HepG2 (cell line): ENCODE measurements around the gene B4GALT2. TPM values are rescaled to one million over a fixed set of nuclear protein-coding genes. Genes with fewer than 3 reads are reported as not detected.

ENCODE experiments used
- ATAC-seq: fragments of 200-7000 bp; cut with Tn5 transposase; 3 replicates; pipeline ENCODE4 v1.9.1; 2020; ENCODE audit warnings: mild to moderate bottlenecking, moderate library complexity
- BruUV-seq: library from RNA; stranded (reverse); fragments of 400-500 nt; replicated peaks from 2 replicates; lab custom pipeline; 2021; lab: Mats Ljungman, UMichigan
- CTCF ChIA-PET: fragments of 300-600 bp; formaldehyde crosslinking; extraction: SDS; loops from one replicate; lab custom pipeline; 2021; ENCODE audit warnings: low total read pairs, inconsistent platforms, low intra/inter-chr PET ratio; lab: Yijun Ruan, JAX
- POLR2A ChIA-PET: fragments of 350-600 bp; sonication (Branson Sonifier 250); formaldehyde crosslinking; loops from one replicate; lab custom pipeline; 2020; ENCODE audit warnings: antibody characterized with exemption, inconsistent platforms; lab: Yijun Ruan, JAX
- DNase-seq: peaks from one replicate; pipeline ENCODE4 v3.0.0-alpha.2; 2015; ENCODE audit warnings: low spot score
- FAIRE-seq: peaks from 3 replicates; lab custom pipeline; 2011; peaks lifted over from hg19 to GRCh38; lab: Jason Lieb, UNC
- H2AFZ ChIP-seq: one replicate; pipeline ENCODE4 v1.6.1; 2011; ENCODE audit warnings: low read length, inconsistent platforms
- H3K27ac ChIP-seq: fragments of 300-600 bp; 3 replicates; pipeline ENCODE4 v1.8.0; 2011; ENCODE audit warnings: mixed run types, mild to moderate bottlenecking, mixed read lengths, low read length, inconsistent platforms; ENCODE audit not compliant: insufficient read depth; ENCODE audit errors: extremely low read length
- H3K27me3 ChIP-seq, 2 experiments: fragments of 200-600 bp in 1 of 2; 2 replicates in 1 of 2; 3 replicates in 1 of 2; pipeline versions ENCODE4 v1.6.0 to v1.8.0; 2011; ENCODE audit warnings: low read length in 2 of 2, mild to moderate bottlenecking in 2 of 2, moderate library complexity in 2 of 2, inconsistent platforms in 1 of 2; ENCODE audit not compliant: insufficient read depth in 2 of 2, control insufficient read depth in 1 of 2
- H3K36me3 ChIP-seq, 2 experiments: fragments of 200-600 bp in 1 of 2; replicated peaks in 1 of 2; 2 replicates in 1 of 2; 3 replicates in 1 of 2; pipeline versions ENCODE4 v1.5.1 to v1.8.0; 2011; ENCODE audit warnings: low read length in 2 of 2, inconsistent platforms in 1 of 2; ENCODE audit not compliant: insufficient read depth in 2 of 2, control insufficient read depth in 1 of 2
- H3K4me1 ChIP-seq: 2 replicates; pipeline ENCODE4 v1.5.1; 2012; ENCODE audit warnings: low read length, inconsistent platforms; ENCODE audit not compliant: insufficient read depth
- H3K4me2 ChIP-seq: 2 replicates; pipeline ENCODE4 v1.6.0; 2011; ENCODE audit warnings: low read depth, low read length, inconsistent platforms
- H3K4me3 ChIP-seq, 3 experiments: fragments of 200-600 bp in 1 of 3; sonication (generic), shearing (Covaris generic) in 1 of 3; replicated peaks in 1 of 3; 2 replicates each; pipeline ENCODE4 v1.5.1; 2011 to 2016; ENCODE audit warnings: low read length in 3 of 3, inconsistent platforms in 2 of 3, low read depth in 2 of 3, mild to moderate bottlenecking in 2 of 3, control low read depth in 1 of 3, mixed read lengths in 1 of 3; ENCODE audit not compliant: insufficient read depth in 1 of 3
- H3K79me2 ChIP-seq: one replicate; pipeline ENCODE4 v1.6.1; 2011; ENCODE audit warnings: low read length, inconsistent platforms; ENCODE audit not compliant: insufficient read depth
- H3K9ac ChIP-seq: 2 replicates; pipeline ENCODE4 v1.6.0; 2011; ENCODE audit warnings: mild to moderate bottlenecking, low read depth, low read length, inconsistent platforms; ENCODE audit not compliant: insufficient read depth
- H3K9me3 ChIP-seq: 2 replicates; pipeline ENCODE4 v1.5.1; 2012; ENCODE audit warnings: mild to moderate bottlenecking, low read length
- H4K20me1 ChIP-seq: 2 replicates; pipeline ENCODE4 v1.6.0; 2011; ENCODE audit warnings: inconsistent platforms, mild to moderate bottlenecking, low read length, moderate library complexity; ENCODE audit not compliant: insufficient read depth
- IRX3 ChIP-seq: sonication (generic); formaldehyde crosslinking; IDR thresholded peaks from 2 replicates; pipeline ENCODE4 v1.8.1; 2023; ENCODE audit warnings: mild to moderate bottlenecking, low read depth, missing genetic modification reagents, borderline replicate concordance
- RBM22 ChIP-seq: fragments of 200-400 bp; formaldehyde crosslinking; optimal IDR thresholded peaks from 2 replicates; pipeline ENCODE3; 2017; ENCODE audit warnings: mild to moderate bottlenecking, low read length, moderate library complexity
- ZNF556 ChIP-seq: sonication (generic); formaldehyde crosslinking; IDR thresholded peaks from 2 replicates; pipeline ENCODE4 v1.4.0; 2020; ENCODE audit warnings: mild to moderate bottlenecking, missing genetic modification reagents, borderline replicate concordance
- ZNF724P ChIP-seq: sonication (generic); formaldehyde crosslinking; IDR thresholded peaks from 2 replicates; pipeline ENCODE4 v1.8.0; 2022; ENCODE audit warnings: missing genetic modification reagents, borderline replicate concordance
- ZNF883 ChIP-seq: sonication (generic); formaldehyde crosslinking; IDR thresholded peaks from 2 replicates; pipeline ENCODE4 v1.5.1; 2020; ENCODE audit warnings: mild to moderate bottlenecking, missing genetic modification reagents; ENCODE audit errors: not compliant biosample characterization
- WGBS: methylation state at CpG from one replicate; pipeline ENCODE4 v1.1.6; 2017; ENCODE audit warnings: low lambda C conversion rate; 5-methylcytosine and 5-hydroxymethylcytosine counted together
- in situ Hi-C: cut with HindIII; loops from 2 replicates; pipeline ENCODE4 v1.10.0; 2017; ENCODE audit warnings: low pct_unique_long_range_greater_than_20kb; ENCODE audit not compliant: extremely low pct_ligation_motif_present
- intact Hi-C: fragments of 100-400 bp; cut with micrococcal nuclease; formaldehyde crosslinking; loops from one replicate; pipeline ENCODE4 v1.10.0; 2022; ENCODE audit not compliant: unreplicated experiment
- polyA plus RNA-seq, 8 experiments: library from polyadenylated mRNA; depleted of rRNA in 3 of 8; stranded (reverse) in 7 of 8; unstranded in 1 of 8; fragments of >200 nt; fragmentation: Illumina TruSeq in 4 of 8; extraction: Trizol in 4 of 8; gene quantifications; 2 replicates each; pipeline versions ENCODE4 v1.2.1 to v1.2.3, GENCODE V29; 2011 to 2016; ENCODE audit warnings: low read depth in 4 of 8, missing spikeins in 1 of 8, mixed read lengths in 1 of 8; ENCODE audit not compliant: insufficient read depth in 1 of 8
- total RNA-seq, 5 experiments: library from RNA; depleted of rRNA; stranded (reverse); fragments of >200 nt; fragmentation: Illumina TruSeq; extraction: Trizol; gene quantifications; 2 replicates each; pipeline ENCODE4 v1.2.3, GENCODE V29; 2016; ENCODE audit warnings: low read depth in 1 of 5
- TF ChIP-seq, protein P1 (sequence below): sonication (generic); formaldehyde crosslinking; conservative IDR thresholded peaks from 2 replicates; pipeline ENCODE4 v1.4.0; 2020; ENCODE audit warnings: missing genetic modification reagents
- TF ChIP-seq, protein P2 (sequence below): sonication (generic); formaldehyde crosslinking; IDR thresholded peaks from 2 replicates; pipeline ENCODE4 v1.4.0; 2020; ENCODE audit warnings: missing genetic modification reagents
- TF ChIP-seq, protein P3 (sequence below), 2 experiments: IDR thresholded peaks; 2 replicates each; pipeline ENCODE4 v1.6.1; 2011 to 2012; ENCODE audit warnings: low read length in 2 of 2, borderline replicate concordance in 1 of 2, low read depth in 1 of 2, mild to moderate bottlenecking in 1 of 2, moderate library complexity in 1 of 2
- TF ChIP-seq, protein P4 (sequence below): sonication (generic); formaldehyde crosslinking; IDR thresholded peaks from 2 replicates; pipeline ENCODE4 v1.5.0; 2020; ENCODE audit warnings: missing genetic modification reagents
- TF ChIP-seq, protein P5 (sequence below): sonication (generic); formaldehyde crosslinking; IDR thresholded peaks from 2 replicates; pipeline ENCODE4 v1.8.1; 2023; ENCODE audit warnings: missing genetic modification reagents, inconsistent platforms, borderline replicate concordance

Gene B4GALT2
- total and polyA plus RNA-seq, 2 of the 13 experiments (the other 11 are each of a cell fraction or from before 2014, with no cell fraction given), result 41.9 to 78.0 TPM

DNA sequence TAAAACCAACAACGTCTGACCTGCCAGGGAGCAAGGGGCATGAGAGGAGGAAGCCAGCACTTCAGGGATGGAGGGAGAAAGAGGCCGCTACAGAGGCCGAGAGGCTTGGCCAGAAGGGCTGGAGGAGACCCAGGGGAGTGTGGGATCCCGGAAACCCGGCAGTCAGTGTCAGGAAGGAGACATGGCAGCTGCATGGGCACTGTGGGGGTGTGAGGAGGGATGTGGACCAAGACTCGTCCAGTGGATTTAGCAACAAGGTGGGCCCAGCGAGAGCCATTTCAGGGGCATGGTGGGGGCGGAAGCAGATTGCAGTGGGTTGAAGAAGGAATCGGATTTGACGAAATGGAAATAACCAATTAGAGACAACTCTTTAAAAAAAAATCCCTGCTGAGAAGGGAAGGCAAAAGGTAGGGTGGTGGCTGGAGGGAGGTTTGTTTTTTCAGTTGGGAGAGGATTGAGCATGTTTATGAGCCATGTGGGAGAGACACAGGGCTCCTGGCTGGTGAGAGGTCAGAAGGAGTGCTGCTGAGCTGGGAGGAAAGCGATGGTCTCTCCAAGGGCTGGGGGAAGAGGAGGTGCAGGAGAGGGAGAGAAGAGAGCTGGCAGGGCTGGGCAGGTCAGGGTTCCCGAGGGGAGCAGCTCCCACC lies 4.4 kb downstream of the B4GALT2 start:
- 91% methylated on average over 12 of the region's 12 CpGs for WGBS
- intact Hi-C loops, result no loop called here
- Histone ChIP-seq H3K36me3 (peaks cover 17 to 38% of the 10 kb centered on the region in 2 experiments; a peak in 4 of 5 replicates), H3K27me3 (no peaks in the 10 kb centered on the region), H3K27ac (no peak overlapping the region), H3K9me3 (no peaks in the 10 kb centered on the region), H3K79me2 (peaks cover 30% of the 10 kb centered on the region), H3K4me1 (peaks cover 73% of the 10 kb centered on the region), H4K20me1 (no peaks in the 10 kb centered on the region), H2AFZ (no peak overlapping the region), H3K4me2 (0 out of 2 replicates have a peak overlapping the region, but pooled peaks have one; percentile 3), H3K9ac (no peak overlapping the region), H3K4me3 (no peak overlapping the region)
- DNase-seq (no peak), ATAC-seq (no peak), FAIRE-seq (no peak)
- POLR2A ChIA-PET, result interaction anchor here (1.0 kb wide), 1 partner anchor 13 kb away, joined by 3 read pairs; the partner anchor contains the start of gene DPH2
- CTCF ChIA-PET, result no interaction called here
- BruUV-seq, result no TSS peak
- in situ Hi-C loops, result no loop called here
- TF ChIP-seq, protein P1, sequence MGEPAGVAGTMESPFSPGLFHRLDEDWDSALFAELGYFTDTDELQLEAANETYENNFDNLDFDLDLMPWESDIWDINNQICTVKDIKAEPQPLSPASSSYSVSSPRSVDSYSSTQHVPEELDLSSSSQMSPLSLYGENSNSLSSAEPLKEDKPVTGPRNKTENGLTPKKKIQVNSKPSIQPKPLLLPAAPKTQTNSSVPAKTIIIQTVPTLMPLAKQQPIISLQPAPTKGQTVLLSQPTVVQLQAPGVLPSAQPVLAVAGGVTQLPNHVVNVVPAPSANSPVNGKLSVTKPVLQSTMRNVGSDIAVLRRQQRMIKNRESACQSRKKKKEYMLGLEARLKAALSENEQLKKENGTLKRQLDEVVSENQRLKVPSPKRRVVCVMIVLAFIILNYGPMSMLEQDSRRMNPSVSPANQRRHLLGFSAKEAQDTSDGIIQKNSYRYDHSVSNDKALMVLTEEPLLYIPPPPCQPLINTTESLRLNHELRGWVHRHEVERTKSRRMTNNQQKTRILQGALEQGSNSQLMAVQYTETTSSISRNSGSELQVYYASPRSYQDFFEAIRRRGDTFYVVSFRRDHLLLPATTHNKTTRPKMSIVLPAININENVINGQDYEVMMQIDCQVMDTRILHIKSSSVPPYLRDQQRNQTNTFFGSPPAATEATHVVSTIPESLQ (CRISPR knock-in tag), result no peak
- TF ChIP-seq ZNF724P (CRISPR knock-in tag) (no peak), ZNF556 (CRISPR knock-in tag) (no peak), IRX3 (CRISPR knock-in tag) (no peak), ZNF883 (CRISPR knock-in tag) (no peak), RBM22 (no peak)
- TF ChIP-seq, protein P2, sequence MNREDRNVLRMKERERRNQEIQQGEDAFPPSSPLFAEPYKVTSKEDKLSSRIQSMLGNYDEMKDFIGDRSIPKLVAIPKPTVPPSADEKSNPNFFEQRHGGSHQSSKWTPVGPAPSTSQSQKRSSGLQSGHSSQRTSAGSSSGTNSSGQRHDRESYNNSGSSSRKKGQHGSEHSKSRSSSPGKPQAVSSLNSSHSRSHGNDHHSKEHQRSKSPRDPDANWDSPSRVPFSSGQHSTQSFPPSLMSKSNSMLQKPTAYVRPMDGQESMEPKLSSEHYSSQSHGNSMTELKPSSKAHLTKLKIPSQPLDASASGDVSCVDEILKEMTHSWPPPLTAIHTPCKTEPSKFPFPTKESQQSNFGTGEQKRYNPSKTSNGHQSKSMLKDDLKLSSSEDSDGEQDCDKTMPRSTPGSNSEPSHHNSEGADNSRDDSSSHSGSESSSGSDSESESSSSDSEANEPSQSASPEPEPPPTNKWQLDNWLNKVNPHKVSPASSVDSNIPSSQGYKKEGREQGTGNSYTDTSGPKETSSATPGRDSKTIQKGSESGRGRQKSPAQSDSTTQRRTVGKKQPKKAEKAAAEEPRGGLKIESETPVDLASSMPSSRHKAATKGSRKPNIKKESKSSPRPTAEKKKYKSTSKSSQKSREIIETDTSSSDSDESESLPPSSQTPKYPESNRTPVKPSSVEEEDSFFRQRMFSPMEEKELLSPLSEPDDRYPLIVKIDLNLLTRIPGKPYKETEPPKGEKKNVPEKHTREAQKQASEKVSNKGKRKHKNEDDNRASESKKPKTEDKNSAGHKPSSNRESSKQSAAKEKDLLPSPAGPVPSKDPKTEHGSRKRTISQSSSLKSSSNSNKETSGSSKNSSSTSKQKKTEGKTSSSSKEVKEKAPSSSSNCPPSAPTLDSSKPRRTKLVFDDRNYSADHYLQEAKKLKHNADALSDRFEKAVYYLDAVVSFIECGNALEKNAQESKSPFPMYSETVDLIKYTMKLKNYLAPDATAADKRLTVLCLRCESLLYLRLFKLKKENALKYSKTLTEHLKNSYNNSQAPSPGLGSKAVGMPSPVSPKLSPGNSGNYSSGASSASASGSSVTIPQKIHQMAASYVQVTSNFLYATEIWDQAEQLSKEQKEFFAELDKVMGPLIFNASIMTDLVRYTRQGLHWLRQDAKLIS (CRISPR knock-in tag), result no peak
- TF ChIP-seq, protein P3, sequence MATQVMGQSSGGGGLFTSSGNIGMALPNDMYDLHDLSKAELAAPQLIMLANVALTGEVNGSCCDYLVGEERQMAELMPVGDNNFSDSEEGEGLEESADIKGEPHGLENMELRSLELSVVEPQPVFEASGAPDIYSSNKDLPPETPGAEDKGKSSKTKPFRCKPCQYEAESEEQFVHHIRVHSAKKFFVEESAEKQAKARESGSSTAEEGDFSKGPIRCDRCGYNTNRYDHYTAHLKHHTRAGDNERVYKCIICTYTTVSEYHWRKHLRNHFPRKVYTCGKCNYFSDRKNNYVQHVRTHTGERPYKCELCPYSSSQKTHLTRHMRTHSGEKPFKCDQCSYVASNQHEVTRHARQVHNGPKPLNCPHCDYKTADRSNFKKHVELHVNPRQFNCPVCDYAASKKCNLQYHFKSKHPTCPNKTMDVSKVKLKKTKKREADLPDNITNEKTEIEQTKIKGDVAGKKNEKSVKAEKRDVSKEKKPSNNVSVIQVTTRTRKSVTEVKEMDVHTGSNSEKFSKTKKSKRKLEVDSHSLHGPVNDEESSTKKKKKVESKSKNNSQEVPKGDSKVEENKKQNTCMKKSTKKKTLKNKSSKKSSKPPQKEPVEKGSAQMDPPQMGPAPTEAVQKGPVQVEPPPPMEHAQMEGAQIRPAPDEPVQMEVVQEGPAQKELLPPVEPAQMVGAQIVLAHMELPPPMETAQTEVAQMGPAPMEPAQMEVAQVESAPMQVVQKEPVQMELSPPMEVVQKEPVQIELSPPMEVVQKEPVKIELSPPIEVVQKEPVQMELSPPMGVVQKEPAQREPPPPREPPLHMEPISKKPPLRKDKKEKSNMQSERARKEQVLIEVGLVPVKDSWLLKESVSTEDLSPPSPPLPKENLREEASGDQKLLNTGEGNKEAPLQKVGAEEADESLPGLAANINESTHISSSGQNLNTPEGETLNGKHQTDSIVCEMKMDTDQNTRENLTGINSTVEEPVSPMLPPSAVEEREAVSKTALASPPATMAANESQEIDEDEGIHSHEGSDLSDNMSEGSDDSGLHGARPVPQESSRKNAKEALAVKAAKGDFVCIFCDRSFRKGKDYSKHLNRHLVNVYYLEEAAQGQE (IDR thresholded peaks at IDR 0.05; ENCODE audit: borderline replicate concordance in 1 of 2, low read depth in 1 of 2, low read length in 2 of 2), result no peak
- TF ChIP-seq, protein P4, sequence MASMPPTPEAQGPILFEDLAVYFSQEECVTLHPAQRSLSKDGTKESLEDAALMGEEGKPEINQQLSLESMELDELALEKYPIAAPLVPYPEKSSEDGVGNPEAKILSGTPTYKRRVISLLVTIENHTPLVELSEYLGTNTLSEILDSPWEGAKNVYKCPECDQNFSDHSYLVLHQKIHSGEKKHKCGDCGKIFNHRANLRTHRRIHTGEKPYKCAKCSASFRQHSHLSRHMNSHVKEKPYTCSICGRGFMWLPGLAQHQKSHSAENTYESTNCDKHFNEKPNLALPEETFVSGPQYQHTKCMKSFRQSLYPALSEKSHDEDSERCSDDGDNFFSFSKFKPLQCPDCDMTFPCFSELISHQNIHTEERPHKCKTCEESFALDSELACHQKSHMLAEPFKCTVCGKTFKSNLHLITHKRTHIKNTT (CRISPR knock-in tag), result no peak
- TF ChIP-seq, protein P5, sequence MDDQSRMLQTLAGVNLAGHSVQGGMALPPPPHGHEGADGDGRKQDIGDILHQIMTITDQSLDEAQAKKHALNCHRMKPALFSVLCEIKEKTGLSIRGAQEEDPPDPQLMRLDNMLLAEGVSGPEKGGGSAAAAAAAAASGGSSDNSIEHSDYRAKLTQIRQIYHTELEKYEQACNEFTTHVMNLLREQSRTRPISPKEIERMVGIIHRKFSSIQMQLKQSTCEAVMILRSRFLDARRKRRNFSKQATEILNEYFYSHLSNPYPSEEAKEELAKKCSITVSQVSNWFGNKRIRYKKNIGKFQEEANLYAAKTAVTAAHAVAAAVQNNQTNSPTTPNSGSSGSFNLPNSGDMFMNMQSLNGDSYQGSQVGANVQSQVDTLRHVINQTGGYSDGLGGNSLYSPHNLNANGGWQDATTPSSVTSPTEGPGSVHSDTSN, result no peak
